Transverse colon (tissue), 4 donors: ENCODE results near the gene RUFY4. TPM values are rescaled to one million over a fixed set of nuclear protein-coding genes. Genes with fewer than 3 reads are reported as not detected.

Source experiments
- DNase-seq: peaks from one replicate; pipeline ENCODE4 v3.0.0-alpha.2; 2019
- H3K27ac ChIP-seq, 4 donors: fragments of 200-600 bp; sonication (generic); 2 replicates each; pipeline ENCODE4 v1.5.1; 2016 to 2018; ENCODE audit warnings: inconsistent platforms in 4 of 4
- H3K27me3 ChIP-seq: fragments of 200-600 bp; sonication (generic); 2 replicates; pipeline ENCODE4 v1.5.1; 2017; ENCODE audit warnings: inconsistent platforms
- H3K36me3 ChIP-seq, 4 donors: fragments of 200-600 bp; sonication (generic); 2 replicates each; pipeline ENCODE4 v1.5.1; 2017 to 2019; ENCODE audit warnings: inconsistent platforms in 4 of 4
- H3K4me1 ChIP-seq, 4 donors: fragments of 200-600 bp; sonication (generic); 2 replicates each; pipeline ENCODE4 v1.5.1; 2017 to 2020; ENCODE audit warnings: inconsistent platforms in 4 of 4
- H3K4me3 ChIP-seq, 4 donors: fragments of 200-600 bp; sonication (generic); 1 replicate in 1 of 4; 2 replicates in 3 of 4; pipeline versions ENCODE4 v1.5.1 to v1.6.1; 2017 to 2019; ENCODE audit warnings: inconsistent platforms in 4 of 4
- H3K9me3 ChIP-seq, 2 donors: fragments of 200-600 bp; sonication (generic); 2 replicates each; pipeline ENCODE4 v1.5.1; 2017 to 2019; ENCODE audit warnings: inconsistent platforms in 2 of 2
- EP300 ChIP-seq: sonication (generic); formaldehyde crosslinking; IDR thresholded peaks from one replicate; pipeline ENCODE4 v1.6.1; 2017; ENCODE audit warnings: antibody characterized with exemption, low read depth
- POLR2A ChIP-seq: fragments of 450-650 bp; IDR thresholded peaks from one replicate; pipeline ENCODE4 v1.6.1; 2016; ENCODE audit warnings: antibody characterized with exemption, mild to moderate bottlenecking, moderate library complexity
- POLR2AphosphoS5 ChIP-seq, 3 donors: sonication (generic); formaldehyde crosslinking; IDR thresholded peaks; one replicate each; pipeline ENCODE4 v1.6.1; 2016; ENCODE audit warnings: antibody characterized with exemption in 3 of 3
- WGBS, 2 donors: methylation state at CpG; one replicate each; pipeline ENCODE4 v1.1.5; 2018; ENCODE audit warnings: low coverage in 1 of 2; 5-methylcytosine and 5-hydroxymethylcytosine counted together
- in situ Hi-C, 4 donors: fragments of 200-750 bp; cut with MboI; loops; one replicate each; pipeline versions ENCODE4 v1.15.0 to v1.15.1; 2017; ENCODE audit warnings: low sequenced_read_pairs in 3 of 4, low pct_ligation_motif_present in 1 of 4, low pct_unique_long_range_greater_than_20kb in 1 of 4
- intact Hi-C: fragments of 100-400 bp; cut with DNase I; formaldehyde crosslinking; loops from one replicate; pipeline ENCODE4 v1.15.1; 2023; ENCODE audit warnings: low total_unique reads
- total RNA-seq, 4 donors: library from RNA; depleted of rRNA; stranded (reverse); fragments of >200 nt; gene quantifications; one replicate each; pipeline ENCODE4 v1.1.0, GENCODE V29; 2016
- TF ChIP-seq, protein P1 (sequence below), 5 experiments: fragments of 200-600 bp in 3 of 5; fragments of 450-650 bp in 2 of 5; sonication (generic) in 3 of 5; IDR thresholded peaks; 1 replicate in 2 of 5; 2 replicates in 3 of 5; pipeline ENCODE4 v1.5.1; 2016 to 2017; ENCODE audit warnings: antibody characterized with exemption in 5 of 5, inconsistent platforms in 3 of 5, mild to moderate bottlenecking in 2 of 5, moderate library complexity in 1 of 5

RUFY4 gene
- total RNA-seq, 4 donors from 2014 or later: 1.9 TPM; not detected in 3

DNA sequence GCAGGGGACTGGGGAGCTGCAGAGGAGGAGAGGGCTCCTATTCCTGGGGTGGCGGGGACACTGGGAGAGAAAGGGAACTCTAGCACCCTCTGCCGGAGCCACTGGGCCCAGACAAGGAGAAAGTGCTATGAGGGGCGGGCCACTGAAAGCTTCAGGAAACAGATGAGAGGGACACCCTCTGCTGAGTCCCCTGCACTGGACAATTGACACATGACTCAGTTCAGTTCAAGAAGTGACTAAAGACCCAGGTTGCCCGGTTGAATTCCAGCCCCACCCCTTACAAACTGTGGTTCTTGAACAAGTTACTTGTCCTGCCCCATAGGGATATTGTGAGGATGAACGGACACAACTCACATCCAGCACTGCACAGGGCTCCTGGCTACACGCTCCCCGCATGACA is 5.0 kb downstream of the RUFY4 start:
- TF ChIP-seq POLR2AphosphoS5 (IDR thresholded peaks at IDR 0.05): no peak
- TF ChIP-seq, protein P1, sequence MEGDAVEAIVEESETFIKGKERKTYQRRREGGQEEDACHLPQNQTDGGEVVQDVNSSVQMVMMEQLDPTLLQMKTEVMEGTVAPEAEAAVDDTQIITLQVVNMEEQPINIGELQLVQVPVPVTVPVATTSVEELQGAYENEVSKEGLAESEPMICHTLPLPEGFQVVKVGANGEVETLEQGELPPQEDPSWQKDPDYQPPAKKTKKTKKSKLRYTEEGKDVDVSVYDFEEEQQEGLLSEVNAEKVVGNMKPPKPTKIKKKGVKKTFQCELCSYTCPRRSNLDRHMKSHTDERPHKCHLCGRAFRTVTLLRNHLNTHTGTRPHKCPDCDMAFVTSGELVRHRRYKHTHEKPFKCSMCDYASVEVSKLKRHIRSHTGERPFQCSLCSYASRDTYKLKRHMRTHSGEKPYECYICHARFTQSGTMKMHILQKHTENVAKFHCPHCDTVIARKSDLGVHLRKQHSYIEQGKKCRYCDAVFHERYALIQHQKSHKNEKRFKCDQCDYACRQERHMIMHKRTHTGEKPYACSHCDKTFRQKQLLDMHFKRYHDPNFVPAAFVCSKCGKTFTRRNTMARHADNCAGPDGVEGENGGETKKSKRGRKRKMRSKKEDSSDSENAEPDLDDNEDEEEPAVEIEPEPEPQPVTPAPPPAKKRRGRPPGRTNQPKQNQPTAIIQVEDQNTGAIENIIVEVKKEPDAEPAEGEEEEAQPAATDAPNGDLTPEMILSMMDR (IDR thresholded peaks at IDR 0.05): peak in 3 of 5 experiments; percentile 22 to 34 (median 25)
- TF ChIP-seq EP300: no peak
- TF ChIP-seq POLR2A: no peak
- in situ Hi-C loops: no loop called here

DNA sequence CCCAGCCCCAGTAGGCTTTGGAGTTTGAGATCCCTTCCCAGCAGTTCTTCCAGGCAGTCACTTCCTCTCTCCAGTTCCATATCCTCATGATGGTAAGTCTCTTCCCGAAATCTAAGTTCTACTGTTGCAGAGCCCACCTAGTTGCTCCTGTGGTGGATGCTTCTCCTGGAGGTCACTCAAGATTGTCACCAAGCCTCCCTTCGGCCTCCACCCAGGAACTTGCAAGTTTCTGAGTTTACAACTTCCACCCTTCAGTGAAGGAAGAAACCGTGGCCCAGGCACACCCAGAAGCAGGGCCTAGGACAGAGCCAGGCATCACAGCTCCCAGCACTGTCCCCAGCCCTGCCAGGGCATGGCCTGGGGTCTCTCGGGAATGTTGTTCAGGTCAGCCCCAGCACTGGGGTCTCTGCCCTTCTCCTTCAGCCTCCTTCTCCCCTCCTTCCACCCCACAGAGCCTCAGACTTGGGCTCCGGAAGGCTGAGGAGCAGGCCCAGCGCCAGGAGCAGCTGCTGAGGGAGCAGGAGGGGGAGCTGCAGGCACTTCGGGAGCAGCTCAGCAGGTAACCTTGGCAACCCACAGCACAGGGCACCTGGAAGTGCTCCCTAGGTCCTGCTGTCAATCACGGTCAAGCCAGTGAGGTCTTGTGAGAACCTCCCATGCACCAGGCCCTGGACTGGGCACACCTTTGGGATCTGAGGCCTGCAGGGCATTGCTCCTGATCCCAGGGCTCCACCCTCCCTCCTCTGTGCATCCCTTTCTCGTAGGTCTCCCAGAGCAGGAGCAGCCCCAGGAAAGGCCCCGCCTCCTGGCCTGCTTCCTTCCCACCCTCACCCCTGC is 7.1 kb downstream of the RUFY4 start:
- no peaks in the 10 kb centered on the region for H3K36me3 ChIP-seq
- no peaks in the 10 kb centered on the region for H3K4me1 ChIP-seq
- WGBS, 2 donors: 76 to 95% methylated on average over 2 to 10 of the region's 10 CpGs
- intact Hi-C loops (no loop called here), in situ Hi-C loops (no loop called here)
- no peak overlapping the region for H3K4me3 ChIP-seq
- H3K9me3 ChIP-seq: no peaks in the 10 kb centered on the region
- TF ChIP-seq EP300: no peak
- no peak for TF ChIP-seq POLR2A
- TF ChIP-seq, protein P1 (IDR thresholded peaks at IDR 0.05): no peak
- no peak for TF ChIP-seq POLR2AphosphoS5 (IDR thresholded peaks at IDR 0.05)
- H3K27ac ChIP-seq: no peak overlapping the region
- H3K27me3 ChIP-seq: no peaks in the 10 kb centered on the region
- DNase-seq: no peak

More for the DNA sequence above, 5.0 kb downstream of the RUFY4 start:
- peak; percentile 27 for DNase-seq
- H3K4me3 ChIP-seq: no peak overlapping the region
- intact Hi-C loops: no loop called here
- no peaks in the 10 kb centered on the region for H3K36me3 ChIP-seq
- H3K27me3 ChIP-seq: no peaks in the 10 kb centered on the region
- no peaks in the 10 kb centered on the region for H3K4me1 ChIP-seq
- no peak overlapping the region for H3K27ac ChIP-seq
- no peaks in the 10 kb centered on the region for H3K9me3 ChIP-seq
- WGBS, 2 donors: 65 to 80% methylated on average over 1 to 7 of the region's 7 CpGs

DNA sequence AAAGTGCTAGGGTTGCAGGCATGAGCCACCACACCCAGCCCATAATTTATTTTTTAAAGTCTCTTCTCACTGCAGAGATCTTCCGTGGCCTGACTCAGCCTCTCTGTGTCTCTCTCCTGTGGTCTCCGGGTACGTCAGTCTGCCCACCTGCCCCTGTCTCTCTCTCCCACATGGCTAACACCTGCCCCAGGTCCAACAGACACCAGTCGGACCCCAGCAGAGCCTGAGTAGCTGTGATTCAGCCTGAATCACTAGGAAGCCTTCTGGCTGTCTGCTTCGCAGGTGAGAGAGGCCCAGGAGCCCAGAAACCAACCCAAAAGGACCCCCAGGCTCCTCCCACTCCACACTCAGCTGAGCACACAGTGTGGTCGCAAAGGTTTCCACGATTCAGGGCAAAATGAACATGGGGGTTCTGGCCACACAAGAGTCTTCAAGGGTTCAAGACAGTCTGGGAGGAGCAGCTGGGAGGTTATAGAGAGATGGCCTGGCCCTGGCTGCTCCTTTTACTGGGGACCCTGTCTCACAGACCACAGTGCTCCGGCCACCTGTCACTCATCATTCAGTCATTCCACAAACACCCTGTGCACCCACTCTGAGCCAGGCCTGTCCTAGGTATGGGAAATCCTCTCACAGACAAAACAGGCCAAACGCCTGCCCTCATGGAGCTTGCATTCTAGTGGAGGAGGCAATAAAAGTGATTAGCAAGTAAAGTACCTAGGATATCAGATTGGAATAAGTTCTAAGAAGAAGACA is 8.6 kb downstream of the RUFY4 start:
- H3K4me1 ChIP-seq: no peaks in the 10 kb centered on the region
- WGBS, 2 donors: 70 to 91% methylated on average over 2 to 7 of the region's 9 CpGs
- intact Hi-C loops: no loop called here
- no peaks in the 10 kb centered on the region for H3K36me3 ChIP-seq
- DNase-seq: no peak
- in situ Hi-C loops: no loop called here
- TF ChIP-seq EP300 (no peak), POLR2AphosphoS5 (IDR thresholded peaks at IDR 0.05) (no peak), POLR2A (no peak)
- TF ChIP-seq, protein P1 (IDR thresholded peaks at IDR 0.05): no peak
- no peak overlapping the region for H3K27ac ChIP-seq
- H3K4me3 ChIP-seq: no peak overlapping the region
- H3K9me3 ChIP-seq: no peaks in the 10 kb centered on the region
- no peaks in the 10 kb centered on the region for H3K27me3 ChIP-seq
